HepG2 (cell line): ENCODE results near the gene LIN28B. TPM values are rescaled to one million over a fixed set of nuclear protein-coding genes. Genes with fewer than 3 reads are reported as not detected.

Source experiments
- ATF2 ChIP-seq: sonication (generic); formaldehyde crosslinking; IDR thresholded peaks from 2 replicates; pipeline ENCODE4 v1.4.0; 2020; ENCODE audit warnings: missing genetic modification reagents
- CBX2 ChIP-seq, 2 experiments: fragments of 200-600 bp in 1 of 2; sonication (generic); formaldehyde crosslinking in 1 of 2; IDR thresholded peaks; 2 replicates each; pipeline versions ENCODE4 v1.7.0 to v1.8.1; 2018 to 2022; ENCODE audit warnings: low read depth in 2 of 2, low read length in 1 of 2, mild to moderate bottlenecking in 1 of 2, missing genetic modification reagents in 1 of 2
- CENPBD1 ChIP-seq: sonication (generic); formaldehyde crosslinking; IDR thresholded peaks from 2 replicates; pipeline ENCODE4 v1.8.0; 2022; ENCODE audit warnings: missing genetic modification reagents, low read depth, mild to moderate bottlenecking, borderline replicate concordance
- CHD4 ChIP-seq: fragments of 200-600 bp; sonication (generic); IDR thresholded peaks from 2 replicates; pipeline ENCODE4 v1.7.0; 2017; ENCODE audit warnings: mild to moderate bottlenecking, low read length, borderline replicate concordance
- DNMT1 ChIP-seq: sonication (generic); formaldehyde crosslinking; IDR thresholded peaks from 2 replicates; pipeline ENCODE4 v1.5.1; 2020; ENCODE audit warnings: mild to moderate bottlenecking, missing genetic modification reagents
- HMG20A ChIP-seq: IDR thresholded peaks from 2 replicates; pipeline ENCODE4 v1.6.1; 2016; ENCODE audit warnings: borderline replicate concordance
- ISX ChIP-seq: sonication (generic); formaldehyde crosslinking; conservative IDR thresholded peaks from 2 replicates; pipeline ENCODE4 v1.5.0; 2020; ENCODE audit warnings: missing genetic modification reagents
- MYC ChIP-seq: sonication (generic); formaldehyde crosslinking; IDR thresholded peaks from 2 replicates; pipeline ENCODE4 v1.9.0; 2021; ENCODE audit warnings: missing genetic modification reagents, borderline replicate concordance
- PREB ChIP-seq: sonication (generic); formaldehyde crosslinking; IDR thresholded peaks from 2 replicates; pipeline ENCODE4 v1.4.0; 2020; ENCODE audit warnings: missing genetic modification reagents
- YEATS4 ChIP-seq: sonication (generic); formaldehyde crosslinking; IDR thresholded peaks from 2 replicates; pipeline ENCODE4 v1.4.0; 2020; ENCODE audit warnings: missing genetic modification reagents, borderline replicate concordance
- ZMYM4 ChIP-seq: sonication (generic); formaldehyde crosslinking; IDR thresholded peaks from 2 replicates; pipeline ENCODE4 v1.8.1; 2023; ENCODE audit warnings: mild to moderate bottlenecking, missing genetic modification reagents
- ZNF230 ChIP-seq: sonication (generic); formaldehyde crosslinking; IDR thresholded peaks from 2 replicates; pipeline ENCODE4 v1.4.0; 2020; ENCODE audit warnings: mild to moderate bottlenecking, missing genetic modification reagents
- ZNF282 ChIP-seq: fragments of 450-650 bp; IDR thresholded peaks from 2 replicates; pipeline ENCODE4 v1.6.1; 2018; ENCODE audit not compliant: partially characterized antibody
- ZNF33B ChIP-seq: sonication (generic); formaldehyde crosslinking; IDR thresholded peaks from 2 replicates; pipeline ENCODE4 v1.5.1; 2020; ENCODE audit warnings: mild to moderate bottlenecking, missing genetic modification reagents
- ZNF354B ChIP-seq: sonication (generic); formaldehyde crosslinking; IDR thresholded peaks from 2 replicates; pipeline ENCODE4 v1.8.0; 2022; ENCODE audit warnings: mild to moderate bottlenecking, missing genetic modification reagents
- ZNF451 ChIP-seq: sonication (generic); formaldehyde crosslinking; IDR thresholded peaks from 2 replicates; pipeline ENCODE4 v1.5.0; 2020; ENCODE audit warnings: mild to moderate bottlenecking, missing genetic modification reagents
- ZNF557 ChIP-seq: sonication (generic); formaldehyde crosslinking; IDR thresholded peaks from 2 replicates; pipeline ENCODE4 v1.4.0; 2020; ENCODE audit warnings: missing genetic modification reagents
- ZNF574 ChIP-seq: sonication (generic); formaldehyde crosslinking; IDR thresholded peaks from 2 replicates; pipeline ENCODE4 v1.4.0; 2020; ENCODE audit warnings: missing genetic modification reagents
- ZNF639 ChIP-seq: conservative IDR thresholded peaks from 2 replicates; pipeline ENCODE4 v1.6.1; 2018; ENCODE audit warnings: missing genetic modification reagents
- polyA plus RNA-seq, 8 experiments: library from polyadenylated mRNA; depleted of rRNA in 3 of 8; stranded (reverse) in 7 of 8; unstranded in 1 of 8; fragments of >200 nt; fragmentation: Illumina TruSeq in 4 of 8; extraction: Trizol in 4 of 8; gene quantifications; 2 replicates each; pipeline versions ENCODE4 v1.2.1 to v1.2.3, GENCODE V29; 2011 to 2016; ENCODE audit warnings: low read depth in 4 of 8, missing spikeins in 1 of 8, mixed read lengths in 1 of 8; ENCODE audit not compliant: insufficient read depth in 1 of 8
- total RNA-seq, 5 experiments: library from RNA; depleted of rRNA; stranded (reverse); fragments of >200 nt; fragmentation: Illumina TruSeq; extraction: Trizol; gene quantifications; 2 replicates each; pipeline ENCODE4 v1.2.3, GENCODE V29; 2016; ENCODE audit warnings: low read depth in 1 of 5

Gene LIN28B
- total and polyA plus RNA-seq, 2 of the 13 experiments (the other 11 are each of a cell fraction or from before 2014, with no cell fraction given), result 14.5 to 56.8 TPM

GRCh38 chr6:104940893-104941728 lies 15.8 kb upstream of the LIN28B start (continued):
- TF ChIP-seq ZNF33B (CRISPR knock-in tag), result peak; percentile 83; the same call in 1 of the 2 replicates
- TF ChIP-seq ZNF230, result peak; percentile 87
- TF ChIP-seq ZNF354B (CRISPR knock-in tag), result no peak
- TF ChIP-seq ISX (CRISPR knock-in tag), result peak; percentile 88; the same call in 1 of the 2 replicates
- no peak; the same call in 1 of the 2 replicates for TF ChIP-seq DNMT1 (CRISPR knock-in tag)
- no peak for TF ChIP-seq CHD4
- no peak; the same call in 1 of the 2 replicates for TF ChIP-seq CENPBD1 (CRISPR knock-in tag)
- 0 out of 2 replicates have a peak, but pooled peaks have one; percentile 78 for TF ChIP-seq PREB (CRISPR knock-in tag)
- peak; percentile 80; the same call in 1 of the 2 replicates for TF ChIP-seq MYC (CRISPR knock-in tag)
- TF ChIP-seq YEATS4, result peak; percentile 76
- TF ChIP-seq ZNF282, result no peak
- TF ChIP-seq ZNF574, result peak; percentile 64
- TF ChIP-seq ZNF451, result no peak
- TF ChIP-seq ZNF557 (CRISPR knock-in tag), result peak; percentile 44; the same call in 1 of the 2 replicates
- TF ChIP-seq CBX2 (IDR thresholded peaks at IDR 0.05; ENCODE audit: low read depth, low read length), result no peak
- TF ChIP-seq CBX2 (CRISPR knock-in tag; IDR thresholded peaks at IDR 0.05; ENCODE audit: low read depth), result no peak
- peak; percentile 76 for TF ChIP-seq ZNF639 (CRISPR knock-in tag)
- peak; percentile 81 for TF ChIP-seq ZMYM4
- peak; percentile 40; the same call in 1 of the 2 replicates for TF ChIP-seq ATF2 (CRISPR knock-in tag)
- TF ChIP-seq HMG20A (CRISPR knock-in tag), result no peak
